Suppressor macrophage (primary cell): Measurements from ENCODE around the gene SND1.
A peak's percentile ranks its signal among the peaks of the same experiment; 100 is the strongest.
"Not testable (repeated sequence)": the region's sequence is repeated elsewhere in the genome, so short reads cannot be mapped to it uniquely, and the experiment has no call there.

ENCODE experiments used
- DNase-seq, 4 experiments: peaks; one replicate each; pipeline ENCODE4 v3.0.0-alpha.2; 2020 to 2022

Gene SND1

DNA sequence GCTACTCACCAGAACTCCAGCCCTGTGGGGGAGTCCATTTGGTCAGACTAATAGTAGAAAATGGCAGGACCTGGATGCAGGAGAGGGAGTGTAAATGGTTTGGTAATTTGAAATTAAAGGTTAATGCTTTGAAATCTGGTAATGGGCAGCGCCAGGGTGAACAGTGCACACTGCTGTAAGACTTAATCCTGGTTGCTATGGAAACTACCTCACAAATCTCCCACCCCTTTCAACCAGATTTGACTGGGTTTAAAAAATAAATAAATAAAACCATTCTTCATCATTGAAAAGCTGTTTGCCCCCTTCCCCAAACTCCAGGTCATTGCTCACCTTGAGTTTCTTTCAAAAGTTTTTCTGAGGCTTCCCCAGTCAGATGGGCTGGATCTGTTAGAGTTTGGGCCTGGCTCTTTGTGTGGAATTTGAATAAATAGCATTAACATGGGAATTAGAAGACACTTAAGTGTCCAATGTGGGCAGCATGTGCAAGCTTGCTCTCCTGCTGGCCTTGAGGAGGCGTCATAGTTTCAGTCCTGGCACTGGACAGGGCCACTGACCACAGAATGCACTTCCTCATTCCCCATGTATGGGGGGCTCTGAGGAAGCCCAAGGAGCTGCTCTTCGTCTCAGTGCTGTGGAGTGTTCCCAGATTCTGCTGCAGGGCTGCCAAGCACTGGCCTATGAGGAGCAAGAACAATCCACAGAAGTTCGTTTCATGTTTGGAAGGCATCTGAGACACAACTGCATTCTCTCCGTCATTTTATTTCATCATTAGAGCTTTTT is 288.6 kb downstream of the SND1 start:
- no peak for DNase-seq

DNA sequence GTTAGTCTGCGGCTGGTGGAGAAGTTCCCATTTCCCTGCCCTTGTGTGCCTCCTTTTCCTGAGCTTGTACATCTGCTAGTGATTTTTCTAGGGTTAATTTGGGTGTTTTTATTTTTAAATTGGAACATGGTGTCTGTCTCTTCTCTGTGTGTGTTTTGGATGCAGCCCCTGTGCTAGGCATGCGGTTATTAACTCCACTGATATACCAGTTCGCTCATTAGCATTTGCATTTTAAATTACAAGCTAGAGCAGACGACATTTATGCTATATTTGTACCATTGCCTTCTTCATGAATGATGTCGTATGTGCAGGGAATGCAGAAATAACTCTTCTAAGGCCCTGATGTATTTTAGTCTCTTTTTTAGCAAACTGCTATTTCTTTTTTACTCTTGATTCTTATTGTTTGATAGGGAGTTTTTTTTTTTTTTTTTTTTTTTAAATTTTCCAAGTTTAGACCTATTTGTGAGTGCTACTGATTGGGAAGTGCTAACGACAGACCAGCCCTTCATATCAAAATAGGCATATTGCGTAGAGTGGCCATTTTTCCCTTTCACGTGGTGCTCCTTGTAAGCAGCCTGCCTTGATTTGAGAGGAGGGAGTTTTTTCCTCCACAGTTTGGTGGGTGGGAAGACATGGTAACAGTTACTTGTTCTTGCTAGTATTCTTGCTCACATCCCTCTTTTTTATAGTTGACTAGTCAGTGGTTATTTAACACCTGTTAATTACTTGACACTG is 289.6 kb downstream of the SND1 start:
- DNase-seq: no peak

DNA sequence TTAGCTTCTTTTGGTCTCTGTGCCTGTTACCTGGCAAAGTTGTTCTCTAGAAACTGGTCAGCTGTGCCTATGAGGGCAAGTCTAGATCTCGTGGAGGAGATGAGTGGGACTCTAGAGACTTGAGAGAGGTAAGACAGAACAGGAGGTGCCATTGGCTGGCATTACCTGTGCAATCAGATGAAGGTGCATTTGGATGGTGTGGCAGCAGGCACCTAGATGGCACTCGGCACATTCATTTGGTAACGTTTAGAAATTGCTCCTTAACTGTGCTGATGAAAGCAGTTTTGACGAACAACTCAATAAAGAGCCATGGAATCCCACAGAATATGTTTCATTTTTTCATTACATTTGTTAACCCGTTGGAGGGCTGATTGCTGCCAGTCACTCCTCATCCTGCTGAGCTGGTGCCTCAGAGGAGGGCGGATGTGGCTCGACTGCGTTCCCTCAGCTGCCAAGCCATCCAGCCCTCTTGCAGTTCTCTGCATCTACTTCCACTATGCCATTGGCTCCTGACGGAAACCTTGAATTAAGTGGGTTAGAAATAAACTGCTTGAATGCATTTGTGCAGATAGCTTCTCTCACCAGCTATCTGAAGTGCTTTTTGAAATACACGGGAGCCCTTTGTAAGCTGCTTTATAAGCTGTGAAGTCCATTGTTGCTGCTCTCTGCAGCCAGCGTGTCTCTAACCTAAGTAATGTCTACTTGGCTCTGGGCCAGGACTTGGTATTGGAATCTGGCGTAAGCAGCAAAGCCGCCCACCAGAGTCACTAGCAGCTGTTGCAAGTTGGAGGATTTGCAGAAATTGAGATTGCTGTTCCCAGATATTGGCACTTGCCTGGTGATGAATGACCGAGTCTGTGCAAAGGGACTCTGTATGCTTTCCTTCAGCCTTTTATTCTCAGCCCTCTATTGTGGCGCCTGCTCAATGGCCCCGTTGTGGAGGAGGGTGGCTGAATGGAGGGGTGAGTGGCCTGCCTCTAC is 291.8 kb downstream of the SND1 start:
- peak in 3 of 4 experiments; percentile 26 to 47 (median 34) for DNase-seq

DNA sequence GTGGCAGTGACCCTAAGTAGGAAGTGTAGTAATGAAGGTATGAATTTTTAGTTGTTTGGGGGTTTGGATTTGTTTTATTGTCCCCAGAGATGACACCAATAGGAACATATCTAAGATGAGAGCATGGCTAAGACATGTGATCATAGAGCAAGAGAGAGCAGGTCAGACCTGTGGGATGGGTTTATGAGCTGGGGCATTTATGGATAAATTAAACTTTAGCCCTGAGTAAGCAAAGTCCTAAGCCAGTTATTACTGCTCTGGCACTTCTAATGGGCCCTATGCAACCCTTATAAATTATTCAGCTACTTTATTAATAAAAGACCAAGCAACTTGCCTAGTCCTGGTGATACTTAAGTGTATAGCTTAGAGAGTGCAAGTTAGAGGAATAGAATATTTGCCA is 294.1 kb downstream of the SND1 start:
- no peak for DNase-seq

DNA sequence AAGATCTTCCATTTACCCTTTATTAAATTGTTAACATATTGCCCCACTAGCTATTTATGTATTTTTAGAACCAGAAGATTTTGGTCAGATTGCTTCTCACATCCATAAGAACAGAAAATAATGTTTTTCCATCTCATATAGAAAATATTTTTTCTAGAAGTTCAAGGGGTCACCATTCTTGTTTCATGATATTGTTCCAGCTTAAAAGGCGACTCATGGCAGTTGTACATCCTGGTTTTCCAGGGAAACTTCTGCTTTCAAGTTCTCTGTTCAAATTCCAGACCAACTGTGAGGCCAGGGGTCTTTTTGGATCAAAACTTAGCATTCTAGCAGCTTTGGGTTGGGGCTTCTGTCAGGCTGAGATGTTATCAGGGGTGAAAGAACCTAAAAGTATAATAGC is 294.9 kb downstream of the SND1 start:
- DNase-seq: no peak

DNA sequence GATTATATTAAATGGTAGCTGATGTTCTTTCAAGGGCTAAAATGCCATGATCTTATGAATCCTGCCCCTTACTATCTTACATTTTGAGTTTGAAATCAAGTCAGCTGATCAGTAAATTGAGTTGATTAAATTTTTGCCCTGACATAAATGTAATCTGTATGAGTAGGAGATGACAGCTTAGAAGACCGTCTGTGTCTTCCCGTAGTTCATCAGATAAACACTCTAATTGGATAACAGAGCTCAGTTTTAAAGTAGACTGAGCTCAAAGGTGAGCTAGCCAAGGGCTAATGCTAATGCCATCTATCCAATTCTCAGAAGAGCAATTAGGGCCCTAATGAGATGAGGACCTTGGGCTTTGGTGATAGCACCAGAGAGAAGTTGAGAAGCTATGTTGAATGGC is 296.3 kb downstream of the SND1 start:
- no peak for DNase-seq

DNA sequence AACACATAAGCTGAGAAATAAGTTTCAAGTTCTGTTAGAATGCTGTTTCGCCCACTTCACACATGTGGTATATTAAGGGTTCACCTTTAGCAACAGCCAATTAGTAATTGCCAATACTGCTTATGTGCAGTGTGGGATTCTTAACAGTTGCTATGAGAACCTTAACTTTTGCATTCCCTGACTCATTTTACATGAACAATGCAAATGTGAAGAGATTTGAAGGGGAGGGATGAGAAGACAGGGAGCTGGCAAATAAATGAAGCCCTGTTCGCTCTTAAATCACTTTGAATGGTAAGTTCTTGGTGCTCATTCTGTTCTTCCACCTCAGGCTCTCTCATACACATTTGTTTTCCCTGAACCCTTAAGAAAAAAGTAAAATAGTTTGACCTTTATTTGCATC is 296.9 kb downstream of the SND1 start:
- DNase-seq: no peak

DNA sequence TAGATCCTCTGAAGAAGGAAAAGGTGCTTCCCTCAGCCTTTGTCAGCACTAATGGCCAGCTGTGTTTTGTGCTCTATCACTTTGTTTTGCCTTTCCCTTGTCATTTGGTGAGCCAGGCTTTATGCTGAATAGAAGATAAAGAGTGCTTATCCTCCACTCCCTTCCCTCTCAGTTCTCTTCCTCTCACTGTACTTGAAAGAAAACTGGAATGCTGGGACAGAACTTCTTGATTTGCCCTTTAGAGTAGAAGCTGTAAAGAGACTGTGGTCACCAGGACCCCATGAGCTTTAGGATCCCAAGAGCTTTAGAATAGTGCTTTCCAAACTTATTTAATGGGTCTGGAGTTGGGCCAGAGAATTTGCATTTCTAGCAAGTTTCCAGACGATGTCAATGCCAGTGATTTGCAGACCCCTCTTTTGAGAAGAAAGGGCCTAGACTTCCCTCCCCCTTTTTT is 297.8 kb downstream of the SND1 start:
- DNase-seq: no peak

DNA sequence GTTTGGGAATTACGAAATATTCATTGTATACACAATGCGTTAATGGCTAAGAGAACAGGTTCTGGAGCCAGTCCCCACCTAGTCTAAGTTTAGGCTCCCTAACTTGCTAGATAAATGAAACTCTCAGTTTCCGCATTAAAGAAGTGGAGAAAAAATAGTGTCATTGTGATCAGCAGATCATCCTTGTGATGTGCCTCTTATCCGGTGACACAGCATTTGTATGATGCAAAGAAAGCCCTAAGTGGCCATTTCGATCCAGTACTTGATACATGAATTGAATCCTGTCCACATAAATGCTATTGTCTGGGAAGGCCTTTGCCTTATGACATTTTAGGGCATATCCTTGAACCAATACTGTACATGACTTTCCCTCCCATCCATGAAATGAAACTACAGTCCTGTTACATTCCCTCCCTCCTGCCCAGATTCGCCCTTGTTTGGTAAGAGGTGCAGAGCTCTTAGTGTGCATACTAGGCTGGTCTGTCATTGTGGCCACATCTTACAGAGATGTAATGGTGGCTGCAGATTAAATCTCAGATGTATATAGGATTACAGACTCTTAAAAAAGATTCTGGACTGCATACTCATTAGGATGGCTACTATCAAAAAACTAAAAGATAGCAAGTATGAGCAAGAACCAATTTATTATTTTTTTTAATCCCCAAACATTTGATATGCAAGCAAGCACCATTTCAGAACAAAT is 298.4 kb downstream of the SND1 start:
- DNase-seq: peak in 2 of 4 experiments; percentile 21 to 26

DNA sequence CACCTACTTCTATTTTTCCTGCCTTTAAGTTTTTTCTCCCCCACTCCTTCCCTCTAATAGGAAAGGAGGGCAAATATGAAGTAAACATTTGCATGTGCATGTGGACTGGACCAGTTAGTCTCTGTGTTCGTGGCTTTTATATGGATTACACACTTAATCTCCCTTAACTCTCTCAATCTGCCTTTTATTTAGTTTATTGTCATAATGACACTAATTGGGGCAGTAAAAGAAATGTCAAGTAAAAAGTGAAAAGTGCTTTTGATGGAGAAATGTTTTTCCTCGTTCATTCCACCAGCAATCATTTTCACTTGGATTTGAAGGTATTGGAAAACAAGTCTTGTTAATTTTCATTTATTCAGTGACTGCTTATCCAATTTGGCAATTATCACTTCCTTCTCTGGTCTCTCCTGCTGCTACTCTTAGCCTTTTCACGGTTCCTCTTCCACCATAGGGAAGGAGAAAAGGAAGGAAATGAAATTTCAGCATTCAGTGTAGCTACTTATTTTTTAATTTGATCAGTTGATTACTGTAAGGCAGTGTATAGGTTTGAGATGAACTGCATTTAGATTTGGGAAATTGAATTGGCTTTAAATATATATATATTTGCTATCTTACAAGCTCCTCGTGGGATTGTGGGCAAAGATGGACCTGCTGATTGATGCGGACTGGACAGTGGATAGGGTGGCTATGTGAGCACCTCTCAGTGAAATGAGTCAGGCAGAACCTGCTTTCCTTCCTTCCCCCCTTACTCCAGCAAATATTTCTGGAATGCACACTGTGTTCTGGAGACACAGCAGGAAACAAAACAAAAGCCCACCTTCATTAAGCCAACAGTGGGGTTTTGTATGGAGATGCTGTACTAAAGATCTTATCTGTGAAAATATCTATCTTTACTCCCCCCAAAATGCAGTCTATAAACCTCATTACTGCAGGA is 301.7 kb downstream of the SND1 start:
- DNase-seq: peak; percentile 9 to 67 (median 42)

DNA sequence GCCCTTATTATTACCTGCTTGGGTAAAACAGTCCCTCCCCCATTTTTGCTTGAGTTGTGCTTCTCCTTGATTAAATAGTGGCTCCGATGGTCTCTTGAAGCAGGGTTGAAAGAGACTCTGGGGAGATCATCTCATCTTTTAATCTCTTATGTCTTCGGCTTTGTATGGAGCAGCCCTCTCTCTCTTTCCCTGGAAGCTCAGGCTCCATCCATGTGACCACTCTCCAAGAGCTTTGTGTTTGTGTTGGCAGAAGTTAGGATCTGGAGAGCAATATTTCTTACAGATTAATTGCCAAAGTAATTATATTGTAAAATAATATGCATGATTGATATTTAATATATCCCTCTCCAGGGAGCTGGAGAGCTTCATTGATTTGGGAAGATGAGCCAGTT is 302.4 kb downstream of the SND1 start:
- DNase-seq: no peak

DNA sequence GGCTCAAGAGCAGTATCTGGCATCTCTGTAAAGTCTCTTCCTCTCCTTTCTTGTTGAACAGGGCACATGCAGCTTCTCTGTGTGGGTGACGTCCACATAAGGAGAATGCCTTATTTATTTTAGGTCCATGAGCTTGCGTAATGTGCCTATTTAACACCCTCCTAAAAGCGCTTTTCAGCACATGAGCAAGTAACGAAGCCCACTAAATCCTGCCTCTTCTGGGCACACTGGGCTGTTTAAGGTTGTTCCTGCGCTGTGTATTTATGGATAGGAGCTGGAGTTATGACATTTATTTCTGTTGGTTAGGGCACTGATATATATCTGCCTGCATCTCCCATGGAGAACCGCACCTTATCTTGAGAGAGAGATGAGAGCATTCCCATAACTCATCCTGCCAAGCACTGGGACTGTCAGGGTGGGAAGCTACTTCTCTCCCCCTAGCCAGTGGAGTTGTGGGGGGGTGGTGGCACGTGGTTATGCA is 303.1 kb downstream of the SND1 start:
- DNase-seq: no peak

DNA sequence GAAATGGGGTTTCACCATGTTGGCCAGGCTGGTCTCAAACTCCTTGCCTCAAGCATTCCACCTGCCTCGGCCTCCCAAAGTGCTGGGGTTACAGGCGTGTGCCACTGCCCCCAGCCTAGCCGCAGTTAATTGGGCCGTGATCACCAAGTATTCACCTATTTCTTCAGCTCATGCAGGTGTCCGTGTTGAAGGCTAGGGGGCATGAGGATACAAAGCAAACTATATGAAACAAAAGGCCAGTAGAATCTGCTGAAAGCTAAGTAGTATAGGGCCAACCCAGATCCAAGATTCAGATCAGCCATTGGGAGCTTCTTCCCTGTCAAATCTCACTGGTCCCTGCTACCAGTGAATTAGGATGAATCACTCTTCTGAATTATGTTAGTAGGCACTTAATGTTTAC is 305.9 kb downstream of the SND1 start:
- DNase-seq: no peak

DNA sequence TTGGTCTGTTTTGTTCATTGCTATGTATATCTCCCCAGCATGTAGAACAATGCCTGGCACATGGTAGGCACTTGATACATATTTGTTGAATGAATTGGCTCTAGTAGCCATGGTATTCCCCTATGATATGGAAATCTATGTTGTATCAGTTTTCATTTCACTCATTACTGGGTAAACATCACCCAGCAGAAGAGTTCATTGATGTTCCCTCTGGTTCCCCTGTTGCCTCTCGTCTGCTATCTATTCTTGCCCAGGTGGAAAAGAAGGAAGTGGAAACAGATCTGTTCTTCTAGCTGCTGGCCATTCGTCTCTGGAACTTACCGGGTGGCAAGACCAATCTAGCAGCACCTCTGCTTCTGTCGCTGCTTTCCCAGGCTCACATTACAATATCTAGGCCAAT is 307.8 kb downstream of the SND1 start:
- DNase-seq: no peak

DNA sequence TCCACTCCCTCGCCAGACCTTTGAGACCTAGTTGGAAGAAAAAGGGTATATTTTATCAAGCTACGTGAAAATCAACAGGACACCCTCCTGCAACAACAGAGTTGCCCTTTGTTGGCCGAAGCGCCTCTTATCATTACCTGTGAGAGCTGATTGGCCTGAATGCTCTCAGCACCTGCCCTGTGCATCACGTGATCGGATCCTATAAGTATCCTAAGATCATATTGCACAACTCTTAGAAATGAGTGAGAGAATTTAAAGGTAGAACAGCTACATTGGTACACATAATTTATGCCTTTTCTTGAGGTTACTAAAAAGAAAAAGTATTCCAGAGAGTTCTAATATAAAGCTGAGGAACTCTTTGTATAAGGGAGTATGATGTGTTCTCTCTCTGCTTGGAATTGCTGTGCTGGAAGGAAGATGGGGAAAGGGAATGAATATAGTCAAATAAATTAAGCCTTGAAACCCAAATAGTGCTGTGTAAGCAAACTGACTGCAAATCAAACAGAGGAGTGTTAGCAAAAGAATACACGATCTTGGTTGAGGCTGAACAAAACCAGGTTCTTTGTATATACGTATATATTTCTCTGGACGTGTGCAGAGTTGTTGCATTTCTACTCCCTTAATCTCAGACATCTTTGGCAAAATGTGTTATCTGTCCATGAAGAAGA is 309.9 kb downstream of the SND1 start:
- no peak for DNase-seq

DNA sequence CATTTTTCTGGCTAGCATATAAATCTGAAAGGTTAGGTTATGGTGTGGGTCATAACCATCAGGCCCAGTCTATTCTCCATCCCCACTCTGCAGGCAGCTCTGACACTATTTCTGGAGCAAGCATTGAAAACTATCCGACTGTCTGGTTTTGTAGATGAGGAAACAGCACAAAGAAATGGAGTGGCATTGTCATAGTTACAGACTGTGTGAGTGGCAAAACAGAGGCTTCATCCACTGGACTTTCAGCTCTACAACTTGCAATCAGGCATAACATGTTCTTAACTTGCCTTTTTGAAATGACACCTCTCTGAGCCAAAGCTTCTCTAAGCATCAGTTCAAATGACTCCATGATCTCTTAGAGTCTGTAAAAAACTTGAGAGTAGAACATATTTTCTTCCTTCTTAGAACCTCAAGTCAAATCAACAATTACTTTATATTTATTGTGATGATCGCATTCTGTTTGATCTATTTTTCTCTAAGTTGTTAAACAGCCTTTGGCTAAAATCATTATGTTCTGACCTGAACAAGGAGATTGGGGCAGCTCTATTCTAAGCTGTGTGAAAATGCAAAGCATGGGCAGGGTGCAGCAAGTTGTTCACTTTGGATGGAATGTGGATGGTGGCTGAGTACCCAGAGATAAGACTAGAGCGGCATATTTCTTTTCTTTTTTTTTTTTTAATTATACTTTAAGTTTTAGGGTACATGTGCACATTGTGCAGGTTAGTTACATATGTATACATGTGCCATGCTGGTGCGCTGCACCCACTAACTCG is 310.8 kb downstream of the SND1 start:
- no peak for DNase-seq

DNA sequence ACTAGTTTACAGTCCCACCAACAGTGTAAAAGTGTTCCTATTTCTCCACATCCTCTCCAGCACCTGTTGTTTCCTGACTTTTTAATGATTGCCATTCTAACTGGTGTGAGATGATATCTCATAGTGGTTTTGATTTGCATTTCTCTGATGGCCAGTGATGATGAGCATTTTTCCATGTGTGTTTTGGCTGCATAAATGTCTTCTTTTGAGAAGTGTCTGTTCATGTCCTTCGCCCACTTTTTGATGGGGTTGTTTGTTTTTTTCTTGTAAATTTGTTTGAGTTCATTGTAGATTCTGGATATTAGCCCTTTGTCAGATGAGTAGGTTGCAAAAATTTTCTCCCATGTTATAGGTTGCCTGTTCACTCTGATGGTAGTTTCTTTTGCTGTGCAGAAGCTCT is 311.9 kb downstream of the SND1 start:
- DNase-seq: not testable (repeated sequence)

DNA sequence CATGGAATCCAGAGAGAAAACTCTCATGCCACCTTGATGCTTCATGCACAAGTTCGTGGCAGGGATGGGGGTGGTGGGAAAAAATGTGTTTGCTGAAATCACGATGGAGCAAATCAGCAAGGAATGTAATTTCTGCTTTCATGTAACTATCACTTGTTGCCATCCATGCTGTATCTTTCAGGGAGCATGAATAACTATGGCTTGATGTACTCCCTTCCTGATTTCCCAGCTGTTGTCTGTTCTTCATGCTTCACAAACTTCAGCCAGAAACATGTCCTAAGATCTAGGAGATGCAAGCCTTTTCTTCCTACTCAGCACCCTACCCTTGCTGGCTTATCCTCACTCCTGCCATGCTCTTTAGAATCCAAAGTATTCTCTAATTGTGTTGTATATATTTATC is 315.3 kb downstream of the SND1 start:
- DNase-seq: no peak

DNA sequence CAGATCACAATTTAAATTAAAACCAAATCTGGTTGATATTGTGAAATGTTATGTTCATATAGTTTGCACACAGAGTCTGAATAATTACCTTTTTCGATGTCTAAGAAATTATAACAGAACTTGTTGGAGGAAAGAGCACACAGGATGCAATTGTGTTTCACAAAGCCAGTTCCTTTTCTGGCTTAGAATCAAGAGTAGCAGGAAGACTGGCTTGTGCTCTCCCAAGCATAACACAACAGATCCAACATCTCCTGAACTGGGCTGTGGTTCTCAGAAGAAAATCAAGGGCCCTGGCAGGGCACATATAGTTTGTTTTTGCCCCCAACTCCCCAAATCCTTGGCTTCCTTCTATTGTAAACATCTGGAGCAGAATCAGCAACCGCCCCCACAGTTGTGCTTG is 316.6 kb downstream of the SND1 start:
- DNase-seq: no peak

DNA sequence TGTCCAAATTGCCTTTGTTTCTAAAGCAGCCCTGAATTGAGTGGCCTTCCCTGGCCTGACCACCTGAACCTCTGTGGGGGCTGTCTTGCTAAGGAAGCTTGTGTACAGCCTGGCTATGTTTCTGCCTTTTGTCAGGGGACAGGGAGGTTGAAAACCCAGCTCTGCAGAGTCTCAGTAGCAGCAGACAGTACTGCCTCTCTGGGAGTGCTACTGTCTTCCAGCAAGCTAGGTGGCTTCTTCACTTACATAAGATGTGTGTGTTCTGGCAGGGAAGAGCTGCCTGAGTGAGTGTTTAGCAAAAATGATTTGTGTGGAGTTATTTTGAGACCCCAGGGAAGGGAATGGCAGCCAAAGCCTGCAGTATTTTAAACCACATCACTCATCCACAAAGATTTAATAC is 321.8 kb downstream of the SND1 start:
- DNase-seq: no peak
